HG03066 (cell line): ENCODE results near the gene EPB41L1.
"Not testable (repeated sequence)": the region's sequence is repeated elsewhere in the genome, so short reads cannot be mapped to it uniquely, and the experiment has no call there.

Experiments used
- ATAC-seq: cut with Tn5 transposase; IDR thresholded peaks from one replicate; pipeline ENCODE4 v1.9.1; 2021; ENCODE audit warnings: low read depth; ENCODE audit not compliant: unreplicated experiment

Gene EPB41L1

DNA sequence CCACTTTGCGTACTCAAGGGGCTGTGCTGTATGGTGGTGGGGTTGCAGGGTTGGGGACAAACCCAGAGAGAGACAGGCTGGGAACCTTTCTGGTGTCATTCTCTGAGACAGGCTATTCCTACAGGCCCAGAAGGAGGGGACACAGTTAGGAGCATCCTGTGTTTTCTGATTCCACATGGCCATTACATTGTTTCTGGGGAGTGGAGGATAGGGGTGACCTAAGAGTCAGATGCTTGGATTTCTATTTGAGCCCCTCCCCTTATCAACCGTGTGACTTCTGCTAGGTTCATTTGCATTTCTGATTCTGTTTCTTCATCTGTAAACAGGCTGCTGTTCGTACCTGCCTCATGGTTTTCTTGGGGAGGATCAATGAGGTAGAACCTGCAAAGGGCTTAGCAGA is 29.4 kb upstream of the EPB41L1 start:
- ATAC-seq: no peak

- no peak for ATAC-seq
Measured at GRCh38 chr20:36126836-36127527, 27.6 kb upstream of the EPB41L1 start.

DNA sequence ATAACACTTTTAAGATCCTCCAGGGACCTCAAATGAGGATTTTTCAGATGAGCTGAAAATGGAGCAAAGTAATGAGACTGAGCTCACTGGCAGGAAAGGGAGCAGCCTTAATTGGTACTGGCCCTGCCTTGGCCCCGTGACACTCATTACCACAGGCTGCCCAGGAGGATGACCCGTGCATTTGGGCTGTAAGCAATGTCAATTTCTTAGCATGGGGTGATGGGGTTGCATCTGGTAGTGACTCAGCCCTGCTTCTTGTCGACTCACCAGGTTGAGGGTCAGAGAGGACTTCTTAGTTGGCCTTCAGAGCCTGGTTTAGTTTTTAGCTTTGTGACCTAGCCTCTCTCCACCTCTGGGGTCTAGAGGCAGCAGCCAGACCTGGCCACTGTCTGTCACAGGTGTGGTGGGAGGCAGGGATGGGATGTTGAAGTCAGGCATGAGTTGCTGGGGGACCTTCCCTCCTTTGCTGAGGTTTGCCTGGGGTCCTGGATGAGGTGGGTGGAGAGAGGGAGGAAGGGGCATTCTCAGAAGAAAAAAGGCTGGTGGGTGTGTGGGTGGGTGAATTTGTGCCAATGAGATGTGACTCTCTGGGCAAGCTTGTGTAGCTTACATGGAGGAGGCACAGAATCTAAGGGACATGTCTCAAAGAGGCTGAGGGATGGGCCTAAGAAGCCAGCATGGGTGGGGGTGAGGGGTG is 25.9 kb upstream of the EPB41L1 start:
- no peak for ATAC-seq

DNA sequence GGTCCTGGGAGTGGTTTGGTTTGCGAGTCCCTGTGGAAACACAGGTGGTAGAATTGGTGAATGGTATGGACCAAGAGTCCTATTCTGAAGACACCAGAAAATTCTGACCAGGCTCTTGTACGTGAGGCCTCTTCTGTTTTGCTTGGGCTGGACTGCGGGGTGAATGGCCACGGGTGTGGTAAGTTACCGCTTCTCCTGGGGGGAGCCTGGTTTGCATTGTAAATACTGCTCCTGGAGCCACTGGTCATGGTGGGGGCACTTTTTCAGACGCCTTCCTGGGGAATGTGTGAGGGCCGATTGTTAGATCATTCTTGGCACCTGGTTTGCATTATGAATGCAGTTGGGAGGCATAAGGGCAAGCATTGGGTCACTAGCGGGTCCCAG is 25.4 kb upstream of the EPB41L1 start:
- no peak for ATAC-seq

GRCh38 chr20:36130390-36130789 is 24.1 kb upstream of the EPB41L1 start:
- ATAC-seq: no peak

DNA sequence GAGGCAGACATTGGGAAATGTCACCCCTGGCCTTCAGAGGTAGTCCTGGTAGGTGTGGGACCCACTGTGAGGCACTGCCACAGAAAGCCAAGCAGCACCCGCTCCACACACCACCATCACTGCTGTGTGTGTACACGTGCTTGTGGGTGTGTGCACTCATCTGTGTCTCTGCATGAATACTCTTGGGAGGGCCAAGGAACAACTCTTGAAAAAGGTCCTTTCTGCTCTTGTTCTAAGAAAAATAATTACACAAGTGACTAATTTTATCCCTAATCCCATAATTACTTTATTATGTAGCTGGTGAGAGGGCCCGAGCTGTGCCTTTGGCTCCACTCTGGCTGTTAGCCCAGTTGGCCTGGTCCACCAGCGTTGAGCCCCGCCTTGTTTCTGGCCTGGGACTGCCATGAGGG is 21.7 kb upstream of the EPB41L1 start:
- no peak for ATAC-seq

DNA sequence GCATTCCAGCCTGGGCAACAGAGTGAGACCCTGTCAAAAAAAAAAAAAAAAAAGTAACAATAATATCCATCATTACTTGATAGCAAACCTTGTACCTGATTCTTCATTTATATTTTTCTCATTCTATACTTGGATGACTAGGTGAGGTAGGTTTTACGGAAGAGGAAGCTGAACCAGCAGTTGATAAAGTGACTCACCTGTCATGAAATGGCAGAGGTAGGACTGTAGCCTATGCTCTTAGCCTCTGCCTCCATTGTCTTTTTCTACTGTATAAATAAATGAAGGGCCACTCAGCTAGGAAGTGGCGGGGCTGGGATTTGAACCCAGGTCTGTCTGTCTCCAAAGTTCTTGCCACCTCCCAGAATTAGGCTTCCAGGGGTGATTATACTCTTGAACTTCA is 20.7 kb upstream of the EPB41L1 start:
- ATAC-seq: no peak

- no peak for ATAC-seq
Measured at GRCh38 chr20:36135159-36135558, 19.4 kb upstream of the EPB41L1 start.

GRCh38 chr20:36135821-36136220 is 18.7 kb upstream of the EPB41L1 start:
- ATAC-seq: no peak

DNA sequence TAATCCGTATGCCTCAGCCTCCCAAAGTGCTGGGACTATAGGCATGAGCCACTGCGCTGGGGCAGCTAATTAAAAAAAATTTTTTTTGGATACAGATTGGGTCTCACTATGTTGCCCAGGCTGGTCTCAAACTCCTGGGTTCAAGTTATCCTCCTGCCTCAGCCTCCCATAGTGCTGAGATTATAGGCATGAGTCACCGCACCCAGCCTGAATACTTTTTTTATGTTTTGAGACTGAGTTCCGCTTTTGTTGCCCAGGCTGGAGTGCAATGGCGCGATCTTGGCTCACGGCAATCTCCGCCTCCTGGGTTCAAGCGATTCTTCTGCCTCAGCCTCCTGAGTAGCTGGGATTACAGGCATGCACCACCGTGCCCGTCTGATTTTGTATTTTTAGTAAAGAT is 17.2 kb upstream of the EPB41L1 start:
- ATAC-seq: not testable (repeated sequence)

DNA sequence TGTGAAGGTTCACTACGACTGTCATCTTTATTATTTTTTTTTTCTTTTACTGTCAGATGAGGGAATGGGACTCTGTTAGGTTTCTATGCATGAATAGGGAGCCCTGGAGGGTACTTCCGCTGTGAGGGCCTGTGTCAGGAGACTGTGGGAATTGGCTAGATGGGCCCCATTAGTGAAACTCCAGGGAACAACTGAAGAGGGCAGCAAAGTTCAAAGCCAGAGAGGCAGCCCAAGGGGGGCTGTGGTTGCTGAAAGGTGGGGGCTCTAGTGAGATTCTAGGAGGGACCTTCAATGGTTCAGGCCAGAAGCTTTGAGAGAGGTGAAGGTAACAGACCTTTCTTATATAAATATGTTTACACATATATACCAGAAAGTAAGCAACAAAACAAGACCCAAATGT is 13.2 kb upstream of the EPB41L1 start:
- no peak for ATAC-seq

GRCh38 chr20:36144336-36144735 is 10.2 kb upstream of the EPB41L1 start:
- ATAC-seq: no peak

GRCh38 chr20:36145877-36146707 is 8.4 kb upstream of the EPB41L1 start:
- no peak for ATAC-seq

DNA sequence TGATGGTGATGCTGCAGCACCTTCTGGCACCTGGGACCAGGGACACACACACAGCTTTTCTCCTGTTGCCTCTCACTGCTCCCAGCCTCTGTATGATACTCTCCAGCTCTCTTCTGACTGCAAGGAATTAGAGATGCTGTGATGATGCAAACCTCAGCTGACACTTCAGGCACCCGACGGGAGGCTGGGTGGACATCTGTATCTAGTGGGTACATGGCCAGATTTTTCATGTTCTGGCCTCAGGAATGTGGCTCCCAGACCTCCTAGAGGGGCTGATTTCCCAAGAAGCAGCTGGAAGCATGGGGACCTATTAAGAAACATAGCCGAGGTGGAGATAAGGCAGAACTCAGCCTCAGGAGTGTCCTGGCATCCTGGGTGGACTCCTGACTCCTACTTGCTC is 6.8 kb upstream of the EPB41L1 start:
- ATAC-seq: no peak

- no peak for ATAC-seq
Measured at GRCh38 chr20:36148439-36148838, 6.1 kb upstream of the EPB41L1 start.

DNA sequence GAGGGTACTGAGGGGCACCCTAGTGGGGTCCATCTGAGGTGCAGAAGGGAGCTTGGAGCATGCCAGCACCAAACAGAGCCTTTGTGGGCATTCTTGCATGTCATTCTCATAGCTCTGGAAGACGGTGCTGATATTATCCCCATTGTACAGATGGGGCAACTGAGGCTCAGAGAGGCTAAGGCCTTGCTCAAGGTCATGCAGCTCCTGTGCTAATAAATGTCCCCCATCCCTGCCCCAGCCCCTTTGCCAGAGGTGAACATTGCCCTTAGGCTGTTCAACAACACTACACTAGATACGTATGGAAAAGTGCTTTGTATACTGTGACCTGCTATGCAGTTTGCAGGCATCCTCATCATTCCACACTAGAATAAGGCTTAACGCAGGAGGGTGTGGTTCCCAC is 5.5 kb upstream of the EPB41L1 start:
- ATAC-seq: no peak

GRCh38 chr20:36149469-36149868 is 5.1 kb upstream of the EPB41L1 start:
- no peak for ATAC-seq

- ATAC-seq: no peak
Measured at GRCh38 chr20:36150489-36150846, 4.1 kb upstream of the EPB41L1 start.

DNA sequence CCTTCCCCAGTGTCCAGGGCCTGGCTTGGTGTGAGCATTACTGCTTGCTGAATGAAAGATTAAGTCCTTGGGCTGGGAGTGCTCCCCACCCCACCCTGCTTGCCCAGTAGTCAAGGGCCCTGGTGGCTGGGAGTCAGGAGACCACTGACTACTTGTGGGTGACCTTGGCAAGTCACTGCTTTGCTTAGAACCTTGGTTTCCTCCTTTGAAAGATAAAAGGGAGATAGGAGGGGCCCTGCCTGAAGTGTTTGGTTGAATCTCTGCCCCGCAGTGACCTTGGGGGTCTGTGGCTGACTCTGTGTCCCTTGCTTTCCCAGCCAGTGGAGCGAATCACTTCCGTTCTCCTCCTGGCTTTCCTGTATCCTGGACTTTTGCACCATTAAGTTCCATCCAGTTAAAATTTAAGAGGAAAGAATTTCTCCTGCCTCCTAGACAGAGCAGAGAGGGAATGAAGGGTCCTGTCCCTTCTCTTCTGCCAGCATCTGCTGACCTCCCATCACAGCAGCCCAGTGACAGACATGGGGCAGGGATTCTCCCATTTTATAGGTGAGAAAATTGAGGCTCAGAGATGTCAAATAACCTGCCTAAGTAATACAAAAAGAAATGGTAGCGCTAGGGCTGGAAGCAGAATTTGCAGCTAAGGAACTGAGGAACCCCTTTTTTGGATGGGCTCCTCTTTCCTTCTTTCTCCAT is 3.5 kb upstream of the EPB41L1 start:
- no peak for ATAC-seq

DNA sequence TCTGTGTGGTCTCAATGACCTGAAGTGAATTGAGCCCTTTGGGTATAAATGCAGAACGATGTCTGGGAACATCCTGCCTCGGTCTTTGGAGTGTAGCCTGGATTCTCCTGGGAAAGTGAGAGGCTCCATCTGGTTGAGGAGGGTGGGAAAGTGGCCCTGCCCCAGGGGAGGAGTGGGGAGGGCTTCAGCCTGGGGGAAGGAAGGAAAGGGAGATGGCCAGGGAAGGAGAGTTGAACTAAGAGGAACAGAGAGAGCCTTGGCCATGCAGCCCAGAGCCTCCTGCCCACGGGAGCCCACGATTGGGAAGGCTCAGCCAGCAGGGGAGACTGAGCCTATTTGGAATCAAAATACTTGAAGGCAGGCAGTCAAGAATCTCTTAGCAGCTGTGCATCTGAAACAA is 2.3 kb upstream of the EPB41L1 start:
- ATAC-seq: no peak

DNA sequence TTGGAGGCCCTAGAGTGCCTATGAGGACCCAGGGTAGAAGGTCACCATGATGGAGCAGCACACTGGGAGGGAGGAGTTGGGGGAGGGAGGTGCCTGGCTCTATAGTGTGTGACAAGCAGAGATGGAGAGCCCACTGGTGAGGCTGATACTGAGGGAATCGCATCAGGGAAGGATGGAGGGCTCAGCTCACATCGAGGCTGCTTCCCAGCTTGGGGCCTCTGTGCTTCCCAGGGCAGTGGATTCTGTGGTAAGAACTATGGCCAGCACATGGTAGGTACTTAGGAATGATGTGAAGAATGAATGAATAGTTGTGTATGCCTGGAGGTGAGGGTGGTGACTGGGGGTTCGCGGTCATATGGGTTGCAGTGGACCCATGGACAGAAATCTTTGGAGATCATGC is 1.3 kb upstream of the EPB41L1 start:
- no peak for ATAC-seq
